GM12878 (cell line): ENCODE measurements around the gene VSTM4. TPM values are rescaled to one million over a fixed set of nuclear protein-coding genes. Genes with fewer than 3 reads are reported as not detected.

ENCODE experiments used
- ATAC-seq: fragments of 200-7000 bp; cut with Tn5 transposase; 3 replicates; pipeline ENCODE4 v1.9.1; 2020; ENCODE audit warnings: mild to moderate bottlenecking, moderate library complexity
- BruUV-seq: library from RNA; stranded (reverse); fragments of 400-500 nt; replicated peaks from 2 replicates; lab custom pipeline; 2021; lab: Mats Ljungman, UMichigan
- CTCF ChIA-PET: fragments of 300-600 bp; sonication (Branson Sonifier 250); formaldehyde crosslinking; extraction: SDS; loops from one replicate; lab custom pipeline; 2021; ENCODE audit warnings: inconsistent platforms; lab: Yijun Ruan, JAX
- POLR2A ChIA-PET: fragments of 350-600 bp; formaldehyde crosslinking; extraction: SDS; loops from one replicate; lab custom pipeline; 2021; ENCODE audit warnings: inconsistent platforms; lab: Charles Lee
- RAD21 ChIA-PET: fragments of 300-600 bp; sonication (Branson Sonifier 250); formaldehyde crosslinking; loops from one replicate; lab custom pipeline; 2023; ENCODE audit warnings: antibody characterized with exemption; ENCODE audit not compliant: unreplicated experiment; lab: Charles Lee
- SMC1A ChIA-PET: fragments of 300-600 bp; sonication (Branson Sonifier 250); formaldehyde crosslinking; loops from one replicate; lab custom pipeline; 2023; ENCODE audit not compliant: unreplicated experiment, uncharacterized antibody; lab: Charles Lee
- DNase-seq: peaks from one replicate; pipeline ENCODE4 v3.0.0-alpha.2; 2011; ENCODE audit warnings: low read depth, low spot score
- FAIRE-seq: peaks from 3 replicates; lab custom pipeline; 2011; peaks lifted over from hg19 to GRCh38; lab: Jason Lieb, UNC
- H2AFZ ChIP-seq: 2 replicates; pipeline ENCODE4 v1.6.0; 2011; ENCODE audit warnings: low read depth, low read length, control low read depth; ENCODE audit not compliant: control insufficient read depth
- H3K27ac ChIP-seq: 2 replicates; pipeline ENCODE4 v1.5.1; 2011; ENCODE audit warnings: control low read depth; ENCODE audit not compliant: control insufficient read depth, insufficient read depth
- H3K27me3 ChIP-seq, 2 experiments: replicated peaks in 1 of 2; 2 replicates each; pipeline versions ENCODE4 v1.6.0 to v1.6.1; 2011; ENCODE audit warnings: low read length in 1 of 2; ENCODE audit not compliant: control insufficient read depth in 2 of 2, insufficient read depth in 2 of 2
- H3K36me3 ChIP-seq, 2 experiments: 2 replicates each; pipeline ENCODE4 v1.5.1; 2011; ENCODE audit warnings: low read length in 1 of 2; ENCODE audit not compliant: control insufficient read depth in 2 of 2, insufficient read depth in 2 of 2
- H3K4me1 ChIP-seq: 2 replicates; pipeline ENCODE4 v1.6.1; 2011; ENCODE audit warnings: mild to moderate bottlenecking, low read length, moderate library complexity, mixed read lengths; ENCODE audit not compliant: control insufficient read depth, insufficient read depth
- H3K4me2 ChIP-seq: 2 replicates; pipeline ENCODE4 v1.6.0; 2011; ENCODE audit warnings: control low read depth; ENCODE audit not compliant: control insufficient read depth, insufficient read depth
- H3K4me3 ChIP-seq: fragments of 200-600 bp; sonication (generic); 2 replicates; pipeline ENCODE4 v1.5.1; 2016
- H3K79me2 ChIP-seq: 2 replicates; pipeline ENCODE4 v1.6.0; 2011; ENCODE audit warnings: low read length; ENCODE audit not compliant: control insufficient read depth, insufficient read depth
- H3K9ac ChIP-seq: 2 replicates; pipeline ENCODE4 v1.8.0; 2011; ENCODE audit warnings: low read length, control low read depth, mixed read lengths; ENCODE audit not compliant: control insufficient read depth, insufficient read depth
- H3K9me3 ChIP-seq: replicated peaks from 3 replicates; pipeline ENCODE4 v1.5.1; 2011; ENCODE audit warnings: mild to moderate bottlenecking, low read length; ENCODE audit not compliant: control insufficient read depth, insufficient read depth
- H4K20me1 ChIP-seq: 2 replicates; pipeline ENCODE4 v1.6.0; 2011; ENCODE audit not compliant: control insufficient read depth, insufficient read depth
- ASH2L ChIP-seq: fragments of 300-600, 200-600 bp; sonication (generic); IDR thresholded peaks from 2 replicates; pipeline ENCODE4 v1.6.1; 2017; ENCODE audit warnings: low read depth, mild to moderate bottlenecking, borderline replicate concordance
- BCL11A ChIP-seq: IDR thresholded peaks from 2 replicates; pipeline ENCODE4 v1.6.1; 2011; ENCODE audit warnings: low read depth, low read length
- BCLAF1 ChIP-seq: fragments of 450-650 bp; IDR thresholded peaks from 2 replicates; pipeline ENCODE4 v1.6.1; 2017; ENCODE audit warnings: antibody characterized with exemption, mild to moderate bottlenecking, moderate library complexity
- CBFB ChIP-seq: IDR thresholded peaks from 2 replicates; pipeline ENCODE4 v1.6.1; 2016; ENCODE audit warnings: antibody characterized with exemption, low read depth
- CBX5 ChIP-seq: sonication (generic); IDR thresholded peaks from 2 replicates; pipeline ENCODE4 v1.6.1; 2016; ENCODE audit warnings: low read depth, moderate library complexity, mild to moderate bottlenecking, inconsistent platforms
- CHD2 ChIP-seq: IDR thresholded peaks from 2 replicates; pipeline ENCODE4 v1.6.1; 2011; ENCODE audit warnings: low read depth, low read length, improper control_type of control experiment, borderline replicate concordance
- EED ChIP-seq: sonication (generic); IDR thresholded peaks from 2 replicates; pipeline ENCODE4 v1.6.1; 2016; ENCODE audit warnings: antibody characterized with exemption, low read depth
- EZH2 ChIP-seq: IDR thresholded peaks from 2 replicates; pipeline ENCODE4 v1.6.1; 2012; ENCODE audit warnings: low read depth, mild to moderate bottlenecking, control low read depth, inconsistent platforms, low read length, borderline replicate concordance; ENCODE audit not compliant: control insufficient read depth
- MYB ChIP-seq: fragments of 150-350 bp; IDR thresholded peaks from 2 replicates; pipeline ENCODE4 v1.6.1; 2014; ENCODE audit warnings: mild to moderate bottlenecking, low read depth, low read length, borderline replicate concordance
- NR2C1 ChIP-seq: fragments of 450-650 bp; IDR thresholded peaks from 2 replicates; pipeline ENCODE4 v1.6.1; 2017; ENCODE audit warnings: antibody characterized with exemption, mild to moderate bottlenecking, moderate library complexity
- STAT1 ChIP-seq: fragments of 450-650 bp; conservative IDR thresholded peaks from 2 replicates; pipeline ENCODE4 v1.6.1; 2014; ENCODE audit warnings: antibody characterized with exemption, mild to moderate bottlenecking
- SUPT20H ChIP-seq: IDR thresholded peaks from 2 replicates; pipeline ENCODE4 v1.6.1; 2011; ENCODE audit warnings: low read depth, mild to moderate bottlenecking, low read length, moderate library complexity, borderline replicate concordance; ENCODE audit not compliant: control insufficient read depth
- ZNF592 ChIP-seq: fragments of 450-650 bp; IDR thresholded peaks from 2 replicates; pipeline ENCODE4 v1.6.1; 2017; ENCODE audit warnings: mild to moderate bottlenecking, moderate library complexity
- WGBS: methylation state at CpG from one replicate; pipeline ENCODE4 v1.1.6; 2016; ENCODE audit warnings: low lambda C conversion rate; ENCODE audit not compliant: insufficient replicate concordance, insufficient coverage; ENCODE audit errors: missing lambda C conversion rate; 5-methylcytosine and 5-hydroxymethylcytosine counted together
- in situ Hi-C: fragments of 300-500 bp; cut with MboI; formaldehyde crosslinking; loops from 9 replicates; pipeline ENCODE4 v1.14.3; 2018; ENCODE audit warnings: mixed read lengths
- intact Hi-C: fragments of 100-400 bp; cut with micrococcal nuclease; formaldehyde crosslinking; loops from one replicate; pipeline ENCODE4 v1.14.2; 2022; ENCODE audit not compliant: unreplicated experiment
- polyA plus RNA-seq, 11 experiments: library from polyadenylated mRNA; depleted of rRNA in 4 of 11; unstranded in 6 of 11; stranded (reverse) in 5 of 11; fragments of >200 nt; fragmentation: Nextera tagmentation in 4 of 11; fragmentation: Illumina TruSeq in 1 of 11; extraction: Ambion mirVana in 4 of 11; extraction: Trizol in 1 of 11; gene quantifications; 1 replicate in 1 of 11; 2 replicates in 10 of 11; pipeline versions ENCODE4 v1.2.1 to v1.2.3, GENCODE V29; 2011 to 2016; ENCODE audit warnings: inconsistent platforms in 2 of 11, missing spikeins in 2 of 11, low read depth in 1 of 11
- total RNA-seq, 4 experiments: library from RNA; depleted of rRNA in 3 of 4; stranded (reverse); fragments of >200 nt in 3 of 4; fragmentation: Illumina TruSeq in 1 of 4; extraction: Trizol in 1 of 4; gene quantifications; 2 replicates each; pipeline versions ENCODE4 v1.2.1 to v1.2.3, GENCODE V29; 2013 to 2021

VSTM4 gene
- total and polyA plus RNA-seq, 10 of the 15 experiments (the other 5 are each of a cell fraction or from before 2014, with no cell fraction given), result 0.01 to 0.14 (median 0.02) TPM; not detected in 7

GRCh38 chr10:49023752-49024151 lies 91.6 kb downstream of the VSTM4 start (continued):
- TF ChIP-seq EZH2, result no peak
- TF ChIP-seq BCLAF1, result no peak
- no peak for TF ChIP-seq NR2C1

GRCh38 chr10:49023071-49023470 lies 92.3 kb downstream of the VSTM4 start:
- CTCF ChIA-PET, result interaction anchor here (1.3 kb wide), 1 partner anchor 9 kb away, joined by 4 read pairs; no protein-coding TSS in a partner anchor
- no peak overlapping the region for H3K27ac ChIP-seq
- H3K9ac ChIP-seq, result no peak overlapping the region
- ATAC-seq, result no peak
- SMC1A ChIA-PET, result interaction anchor here (1.1 kb wide), 1 partner anchor 19 kb away, joined by 3 read pairs; no protein-coding TSS in a partner anchor
- POLR2A ChIA-PET, result no interaction called here
- intact Hi-C loops, result no loop called here
- in situ Hi-C loops, result no loop called here
- no peak overlapping the region for H2AFZ ChIP-seq
- FAIRE-seq, result no peak
- WGBS, result 4% methylated on average over 2 of the region's 2 CpGs
- no TSS peak for BruUV-seq
- no peaks in the 10 kb centered on the region for H3K4me1 ChIP-seq
- H3K4me2 ChIP-seq, result no peak overlapping the region
- no peak for DNase-seq
- H3K36me3 ChIP-seq, result no peaks in the 10 kb centered on the region
- RAD21 ChIA-PET, result no interaction called here
- peaks cover 0 to 5% of the 10 kb centered on the region in 2 experiments; a peak in 1 of 4 replicates for H3K27me3 ChIP-seq
- no peaks in the 10 kb centered on the region for H3K9me3 ChIP-seq
- H4K20me1 ChIP-seq, result no peaks in the 10 kb centered on the region
- no peak overlapping the region for H3K4me3 ChIP-seq
- no peaks in the 10 kb centered on the region for H3K79me2 ChIP-seq
- TF ChIP-seq STAT1 (no peak), CHD2 (no peak), CBX5 (no peak), BCL11A (no peak), MYB (no peak), ASH2L (no peak), BCLAF1 (no peak), CBFB (no peak), SUPT20H (no peak), EED (no peak), ZNF592 (no peak)
